Measurements from ENCODE around the gene PIK3R6. TPM values are rescaled to one million over a fixed set of nuclear protein-coding genes. Genes with fewer than 3 reads are reported as not detected.

The PIK3R6 gene
- total RNA-seq, 4 donors from 2014 or later: 0.22 to 2.5 (median 0.35) TPM

DNA sequence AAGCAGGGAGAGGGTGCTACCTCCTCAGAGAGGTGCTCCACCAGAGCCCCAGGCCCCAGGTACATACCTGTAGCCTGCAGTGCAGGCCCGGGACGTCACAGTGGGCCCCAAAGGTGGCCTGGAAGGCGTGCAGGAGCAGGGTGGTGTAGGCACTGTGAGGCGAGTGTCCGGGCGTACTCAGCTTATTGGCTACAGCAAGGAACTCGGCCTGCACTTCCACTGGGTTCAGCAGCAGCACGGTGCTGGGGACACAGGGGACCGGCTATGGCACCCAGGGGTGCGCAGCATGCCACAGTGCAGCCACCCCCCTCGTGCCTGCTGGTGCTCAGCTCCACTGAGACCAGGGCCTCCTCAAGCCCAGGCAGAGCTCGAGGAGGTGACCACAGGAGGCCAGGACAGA, 23.2 kb upstream of the PIK3R6 start:
- TF ChIP-seq POLR2A (IDR thresholded peaks at IDR 0.05): no peak
- TF ChIP-seq, protein P1, sequence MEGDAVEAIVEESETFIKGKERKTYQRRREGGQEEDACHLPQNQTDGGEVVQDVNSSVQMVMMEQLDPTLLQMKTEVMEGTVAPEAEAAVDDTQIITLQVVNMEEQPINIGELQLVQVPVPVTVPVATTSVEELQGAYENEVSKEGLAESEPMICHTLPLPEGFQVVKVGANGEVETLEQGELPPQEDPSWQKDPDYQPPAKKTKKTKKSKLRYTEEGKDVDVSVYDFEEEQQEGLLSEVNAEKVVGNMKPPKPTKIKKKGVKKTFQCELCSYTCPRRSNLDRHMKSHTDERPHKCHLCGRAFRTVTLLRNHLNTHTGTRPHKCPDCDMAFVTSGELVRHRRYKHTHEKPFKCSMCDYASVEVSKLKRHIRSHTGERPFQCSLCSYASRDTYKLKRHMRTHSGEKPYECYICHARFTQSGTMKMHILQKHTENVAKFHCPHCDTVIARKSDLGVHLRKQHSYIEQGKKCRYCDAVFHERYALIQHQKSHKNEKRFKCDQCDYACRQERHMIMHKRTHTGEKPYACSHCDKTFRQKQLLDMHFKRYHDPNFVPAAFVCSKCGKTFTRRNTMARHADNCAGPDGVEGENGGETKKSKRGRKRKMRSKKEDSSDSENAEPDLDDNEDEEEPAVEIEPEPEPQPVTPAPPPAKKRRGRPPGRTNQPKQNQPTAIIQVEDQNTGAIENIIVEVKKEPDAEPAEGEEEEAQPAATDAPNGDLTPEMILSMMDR (IDR thresholded peaks at IDR 0.05): no peak
- peaks cover 0 to 5% (median 0%) of the 10 kb centered on the region in 3 donors for H3K36me3 ChIP-seq
- 75 to 81% methylated on average over 1 to 5 of the region's 12 CpGs for WGBS, 2 donors

DNA sequence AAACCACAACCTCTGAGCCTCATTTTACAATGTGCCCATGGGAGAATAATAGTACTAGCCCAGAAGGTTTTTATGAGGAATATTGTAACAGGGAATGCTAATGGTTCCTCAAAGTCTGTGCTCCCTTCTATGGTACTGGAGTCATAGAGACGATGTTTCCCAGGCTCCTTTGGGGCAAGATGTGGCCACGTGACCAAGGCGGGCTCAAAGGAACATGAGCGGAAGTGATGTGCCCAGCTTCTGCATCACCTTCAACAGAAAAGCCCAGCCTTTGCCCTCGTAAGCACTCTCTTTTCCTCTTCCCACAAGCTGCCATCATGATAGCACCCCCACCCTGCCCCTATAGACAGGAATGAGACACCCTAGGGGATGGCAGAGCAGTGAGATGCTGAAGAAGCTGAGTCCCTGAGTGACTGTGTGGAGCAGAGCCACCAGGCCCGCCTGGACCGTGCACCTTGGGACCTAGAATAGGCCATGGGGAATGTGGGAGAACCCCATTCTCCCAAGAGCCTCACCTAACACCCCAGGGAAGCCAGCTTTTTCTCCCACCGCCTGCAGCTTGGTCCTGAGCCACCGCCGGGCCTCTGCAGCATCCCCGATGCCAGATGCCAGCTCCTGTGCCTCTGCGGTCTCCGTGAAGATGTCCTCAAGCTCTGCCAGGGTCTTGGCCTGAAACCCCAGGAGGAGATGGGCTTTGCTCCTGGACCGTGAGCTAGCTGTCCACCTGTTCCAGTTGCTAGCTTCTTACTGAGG, 22.2 kb upstream of the PIK3R6 start:
- DNase-seq: no peak
- Histone ChIP-seq H3K36me3 (peaks cover 0 to 5% (median 0%) of the 10 kb centered on the region in 3 donors), H3K27me3 (no peaks in the 10 kb centered on the region), H3K9me3 (no peaks in the 10 kb centered on the region), H3K4me3 (no peak overlapping the region), H3K4me1 (peaks cover 0 to 3% (median 0%) of the 10 kb centered on the region in 3 donors), H3K27ac (no peak overlapping the region)
- TF ChIP-seq POLR2A (IDR thresholded peaks at IDR 0.05): no peak
- TF ChIP-seq, protein P1 (IDR thresholded peaks at IDR 0.05): no peak
- 93 to 96% methylated on average over 7 of the region's 14 CpGs for WGBS, 2 donors
- intact Hi-C loops (cut with DNase I): no loop called here

More for the DNA sequence above, 23.2 kb upstream of the PIK3R6 start:
- Histone ChIP-seq H3K4me1 (peaks cover 0 to 8% (median 0%) of the 10 kb centered on the region in 3 donors), H3K27me3 (peaks cover 0 to 6% (median 0%) of the 10 kb centered on the region in 4 donors), H3K9me3 (no peaks in the 10 kb centered on the region), H3K27ac (no peak overlapping the region), H3K4me3 (no peak overlapping the region)
- intact Hi-C loops (cut with DNase I): no loop called here
- DNase-seq: no peak

DNA sequence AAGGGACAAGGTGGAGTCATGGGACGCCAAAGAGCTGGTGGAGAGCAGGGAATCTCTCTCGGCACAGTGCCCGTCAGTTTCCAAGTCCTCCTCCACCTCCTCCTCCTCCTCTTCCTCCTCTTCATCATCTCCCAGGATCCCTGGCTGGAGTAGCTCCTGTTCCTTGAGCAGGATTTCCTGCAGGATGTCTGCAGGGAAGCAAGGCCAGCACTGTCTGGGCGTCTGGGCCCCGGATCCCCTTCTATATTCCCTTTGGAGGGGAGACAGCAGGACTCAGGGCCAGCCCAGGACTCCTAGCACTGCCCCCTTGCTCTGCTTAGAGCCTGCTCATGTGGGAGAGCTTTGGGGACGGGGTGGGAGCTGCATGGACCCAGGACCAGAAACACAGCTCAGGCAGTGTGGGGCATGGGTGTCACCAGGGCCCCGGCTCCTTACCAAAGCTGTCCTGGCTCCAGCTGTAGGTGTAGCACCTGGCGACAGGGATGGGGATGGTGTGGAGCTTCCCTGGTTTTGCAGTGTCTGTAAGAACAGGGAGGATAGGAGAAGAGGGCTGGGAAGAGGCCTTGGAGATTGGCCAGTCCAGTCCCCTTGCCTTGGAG, 21.3 kb upstream of the PIK3R6 start:
- Histone ChIP-seq H3K36me3 (peaks cover 0 to 5% (median 0%) of the 10 kb centered on the region in 3 donors), H3K27ac (no peak overlapping the region), H3K9me3 (no peaks in the 10 kb centered on the region), H3K4me3 (no peak overlapping the region), H3K27me3 (no peaks in the 10 kb centered on the region), H3K4me1 (no peaks in the 10 kb centered on the region)
- 74 to 76% methylated on average over 3 to 5 of the region's 8 CpGs for WGBS, 2 donors
- TF ChIP-seq, protein P1 (IDR thresholded peaks at IDR 0.05): no peak
- TF ChIP-seq POLR2A (IDR thresholded peaks at IDR 0.05): no peak
- no peak for DNase-seq
- intact Hi-C loops (cut with DNase I): no loop called here

DNA sequence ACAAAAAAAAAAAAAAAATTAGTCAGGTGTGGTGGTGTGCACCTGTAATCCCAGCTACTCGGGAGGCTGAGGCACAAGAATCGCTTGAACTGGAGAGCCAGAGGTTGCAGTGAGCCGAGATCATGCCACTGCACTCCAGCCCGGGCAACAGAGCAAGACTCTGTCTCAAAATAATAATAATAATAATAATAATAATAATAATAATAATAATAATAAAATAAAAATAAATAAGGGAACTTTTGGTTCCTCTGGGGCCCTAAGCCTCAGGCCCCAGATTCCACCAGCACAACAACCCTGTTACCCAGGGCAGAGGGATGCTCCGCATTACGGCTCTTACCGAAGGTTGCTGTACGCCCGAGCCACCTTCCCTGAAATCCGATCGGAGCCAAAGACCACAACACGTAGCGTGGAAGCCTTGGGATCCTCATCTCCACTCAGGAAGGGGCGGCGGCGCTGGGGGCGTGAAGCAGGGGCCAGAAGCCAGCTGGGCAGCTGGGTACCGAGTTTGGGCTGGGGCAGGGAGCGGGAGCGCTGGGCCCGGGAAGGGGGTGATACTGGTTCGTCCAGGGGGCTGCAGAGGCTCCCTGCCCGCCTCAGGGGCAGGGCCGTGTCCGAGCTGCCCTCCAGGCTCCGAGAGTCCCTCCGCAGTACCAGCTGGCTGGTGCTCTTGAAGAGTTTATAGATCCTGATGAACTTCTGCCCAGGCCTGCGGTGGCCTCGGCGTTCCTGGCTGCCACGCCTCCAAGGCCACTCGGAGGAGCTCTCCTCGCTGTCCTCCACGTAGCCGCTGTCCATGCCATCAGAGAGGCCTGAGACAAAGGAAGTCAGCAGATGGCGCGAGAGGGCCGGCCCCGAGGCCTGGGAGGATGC, 20.6 kb upstream of the PIK3R6 start:
- Histone ChIP-seq H3K4me3 (no peak overlapping the region), H3K27me3 (no peaks in the 10 kb centered on the region), H3K9me3 (no peaks in the 10 kb centered on the region), H3K4me1 (no peaks in the 10 kb centered on the region), H3K27ac (no peak overlapping the region), H3K36me3 (peaks cover 0 to 5% (median 0%) of the 10 kb centered on the region in 3 donors)
- no peak for DNase-seq
- TF ChIP-seq, protein P1 (IDR thresholded peaks at IDR 0.05): no peak
- no peak for TF ChIP-seq POLR2A (IDR thresholded peaks at IDR 0.05)
- intact Hi-C loops (cut with DNase I): no loop called here
- 89 to 93% methylated on average over 12 to 18 of the region's 39 CpGs for WGBS, 2 donors

Measured in esophagus squamous epithelium (tissue), 5 donors.